Measurements from ENCODE around the gene DDX25. TPM values are rescaled to one million over a fixed set of nuclear protein-coding genes. Genes with fewer than 3 reads are reported as not detected.

Gene DDX25
- total RNA-seq, 1 donor from 2014 or later, result not detected

DNA sequence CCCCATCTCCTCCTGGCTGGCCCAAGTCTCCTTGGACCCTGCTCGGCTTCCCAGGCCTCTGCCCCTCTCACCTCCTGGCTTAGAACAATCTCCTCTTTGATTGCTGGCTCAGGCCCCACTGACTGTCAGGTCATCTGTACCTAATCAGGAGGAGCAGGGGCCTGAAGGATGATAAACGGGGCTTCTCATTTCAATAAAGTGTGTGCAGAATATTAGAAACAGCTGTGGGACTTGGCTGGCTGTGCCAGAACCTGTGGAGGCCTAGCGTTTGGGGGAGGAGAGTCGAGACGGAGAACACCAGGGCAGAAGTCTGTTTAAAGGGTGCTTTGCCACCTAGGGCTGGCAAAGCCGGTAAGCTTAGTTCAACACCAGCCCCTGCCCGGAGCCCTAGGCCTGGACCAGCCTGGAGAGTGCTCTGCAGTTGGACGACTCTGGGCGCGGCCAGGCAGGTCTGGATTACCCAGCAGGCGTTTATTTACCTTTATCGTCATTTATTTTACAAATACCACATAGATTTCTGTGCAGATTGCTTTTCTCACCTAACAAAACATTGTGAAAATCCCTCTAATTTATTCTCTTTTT lies 31.4 kb downstream of the DDX25 start:
- Mint-ChIP-seq H3K36me3 (ENCODE audit: unreplicated experiment) (no peaks in the 10 kb centered on the region), H3K9me3 (ENCODE audit: unreplicated experiment) (no peaks in the 10 kb centered on the region), H3K4me3 (ENCODE audit: unreplicated experiment) (no peak overlapping the region), H3K4me1 (ENCODE audit: unreplicated experiment) (no peaks in the 10 kb centered on the region), H3K27ac (ENCODE audit: unreplicated experiment) (no peak overlapping the region), H3K27me3 (ENCODE audit: unreplicated experiment) (peaks cover 43% of the 10 kb centered on the region)
- no peak for TF ChIP-seq CTCF (IDR thresholded peaks at IDR 0.05)
- DNase-seq (ENCODE audit: extremely low spot score, unreplicated experiment), result no peak

- Mint-ChIP-seq H3K9me3 (ENCODE audit: unreplicated experiment) (no peaks in the 10 kb centered on the region), H3K27me3 (ENCODE audit: unreplicated experiment) (peaks cover 31% of the 10 kb centered on the region), H3K4me1 (ENCODE audit: unreplicated experiment) (peaks cover 4% of the 10 kb centered on the region), H3K27ac (ENCODE audit: unreplicated experiment) (no peak overlapping the region), H3K36me3 (ENCODE audit: unreplicated experiment) (no peaks in the 10 kb centered on the region), H3K4me3 (ENCODE audit: unreplicated experiment) (no peak overlapping the region)
- no peak for TF ChIP-seq CTCF (IDR thresholded peaks at IDR 0.05)
- DNase-seq (ENCODE audit: extremely low spot score, unreplicated experiment), result no peak
Observed at GRCh38 chr11:125938418-125938817, 34.1 kb downstream of the DDX25 start.

DNA sequence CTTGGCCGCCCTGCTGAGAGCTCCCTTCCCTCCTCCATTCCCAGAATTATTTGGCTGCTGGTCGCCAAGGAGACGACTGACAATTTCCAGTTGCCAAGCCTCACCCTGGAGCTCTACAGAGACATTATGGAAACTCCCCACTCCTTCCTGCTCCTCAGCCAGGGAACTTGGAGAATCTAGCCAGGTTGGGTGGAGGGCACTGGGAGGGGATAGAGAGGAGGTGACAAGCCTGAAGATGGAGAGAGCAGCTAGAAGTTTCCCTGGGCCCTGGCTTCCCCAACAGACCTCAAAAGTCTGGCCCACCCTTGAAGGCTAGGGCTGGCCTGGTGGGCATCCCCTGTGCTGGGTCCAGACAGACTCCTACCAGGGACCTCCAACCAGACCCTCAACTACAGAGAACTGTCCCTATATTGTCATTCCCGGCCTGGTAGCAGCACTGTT lies 34.8 kb downstream of the DDX25 start:
- TF ChIP-seq CTCF (IDR thresholded peaks at IDR 0.05), result no peak
- DNase-seq (ENCODE audit: extremely low spot score, unreplicated experiment), result no peak
- H3K27ac Mint-ChIP-seq (ENCODE audit: unreplicated experiment), result no peak overlapping the region
- no peaks in the 10 kb centered on the region for H3K36me3 Mint-ChIP-seq (ENCODE audit: unreplicated experiment)
- no peaks in the 10 kb centered on the region for H3K9me3 Mint-ChIP-seq (ENCODE audit: unreplicated experiment)
- no peak overlapping the region for H3K4me3 Mint-ChIP-seq (ENCODE audit: unreplicated experiment)
- H3K4me1 Mint-ChIP-seq (ENCODE audit: unreplicated experiment), result peaks cover 4% of the 10 kb centered on the region
- H3K27me3 Mint-ChIP-seq (ENCODE audit: unreplicated experiment), result peaks cover 30% of the 10 kb centered on the region

GRCh38 chr11:125940145-125940544 lies 35.8 kb downstream of the DDX25 start:
- H3K27ac Mint-ChIP-seq (ENCODE audit: unreplicated experiment), result no peak overlapping the region
- TF ChIP-seq CTCF (IDR thresholded peaks at IDR 0.05), result no peak
- peaks cover 4% of the 10 kb centered on the region for H3K4me1 Mint-ChIP-seq (ENCODE audit: unreplicated experiment)
- no peak for DNase-seq (ENCODE audit: extremely low spot score, unreplicated experiment)
- no peaks in the 10 kb centered on the region for H3K9me3 Mint-ChIP-seq (ENCODE audit: unreplicated experiment)
- peaks cover 32% of the 10 kb centered on the region for H3K27me3 Mint-ChIP-seq (ENCODE audit: unreplicated experiment)
- no peak overlapping the region for H3K4me3 Mint-ChIP-seq (ENCODE audit: unreplicated experiment)
- H3K36me3 Mint-ChIP-seq (ENCODE audit: unreplicated experiment), result no peaks in the 10 kb centered on the region

- Mint-ChIP-seq H3K9me3 (ENCODE audit: unreplicated experiment) (no peaks in the 10 kb centered on the region), H3K36me3 (ENCODE audit: unreplicated experiment) (no peaks in the 10 kb centered on the region), H3K27me3 (ENCODE audit: unreplicated experiment) (peaks cover 28% of the 10 kb centered on the region), H3K4me1 (ENCODE audit: unreplicated experiment) (peaks cover 4% of the 10 kb centered on the region), H3K4me3 (ENCODE audit: unreplicated experiment) (no peak overlapping the region), H3K27ac (ENCODE audit: unreplicated experiment) (no peak overlapping the region)
- no peak for TF ChIP-seq CTCF (IDR thresholded peaks at IDR 0.05)
- no peak for DNase-seq (ENCODE audit: extremely low spot score, unreplicated experiment)
Observed at GRCh38 chr11:125941267-125941618, 36.9 kb downstream of the DDX25 start.

Data from osteocyte (in vitro differentiated cells).